PC-9 (cell line): ENCODE measurements around the gene PIK3CG. TPM values are rescaled to one million over a fixed set of nuclear protein-coding genes. Genes with fewer than 3 reads are reported as not detected.

ENCODE experiments used
- BruUV-seq: library from RNA; stranded (reverse); fragments of 400-500 nt; replicated peaks from 2 replicates; lab custom pipeline; 2021; lab: Mats Ljungman, UMichigan
- CTCF ChIA-PET: fragments of 300-600 bp; sonication (Branson Sonifier 250); formaldehyde crosslinking; loops from one replicate; lab custom pipeline; 2022; ENCODE audit warnings: antibody characterized with exemption; lab: Charles Lee
- POLR2A ChIA-PET: fragments of 300-600 bp; sonication (Branson Sonifier 250); formaldehyde crosslinking; loops from one replicate; lab custom pipeline; 2022; ENCODE audit warnings: antibody characterized with exemption; ENCODE audit not compliant: unreplicated experiment; lab: Charles Lee
- DNase-seq, 2 experiments: peaks; one replicate each; pipeline versions ENCODE4 v3.0.0 to v3.0.0-alpha.2; 2015 to 2022; ENCODE audit warnings: mixed read lengths in 1 of 2
- H2AFZ ChIP-seq: fragments of 200-600 bp; sonication (generic); 2 replicates; pipeline ENCODE4 v1.8.1; 2017; ENCODE audit warnings: antibody characterized with exemption
- H3F3A ChIP-seq: fragments of 200-600 bp; sonication (generic); 2 replicates; pipeline ENCODE4 v1.8.1; 2017; ENCODE audit warnings: antibody characterized with exemption, mild to moderate bottlenecking, low read depth; ENCODE audit not compliant: insufficient read depth
- H3K27ac ChIP-seq: fragments of 200-600 bp; sonication (generic); 2 replicates; pipeline ENCODE4 v1.6.1; 2016; ENCODE audit warnings: mixed run types
- H3K27me3 ChIP-seq: fragments of 200-600 bp; sonication (generic); 2 replicates; pipeline ENCODE4 v1.6.1; 2016; ENCODE audit warnings: low read depth, mixed run types; ENCODE audit not compliant: insufficient read depth
- H3K36me3 ChIP-seq: fragments of 200-600 bp; sonication (generic); 2 replicates; pipeline ENCODE4 v1.6.1; 2016; ENCODE audit warnings: low read depth, mixed run types
- H3K4me1 ChIP-seq: fragments of 200-600 bp; sonication (generic); replicated peaks from 2 replicates; pipeline ENCODE4 v1.6.1; 2016; ENCODE audit warnings: mixed run types; ENCODE audit not compliant: insufficient read depth
- H3K4me2 ChIP-seq: fragments of 200-600 bp; sonication (generic); 2 replicates; pipeline ENCODE4 v1.6.1; 2017; ENCODE audit warnings: mixed run types
- H3K4me3 ChIP-seq: fragments of 200-600 bp; sonication (generic); 2 replicates; pipeline ENCODE4 v1.6.1; 2016; ENCODE audit warnings: mixed run types
- H3K79me2 ChIP-seq: fragments of 200-600 bp; sonication (generic); 2 replicates; pipeline ENCODE4 v1.6.1; 2017; ENCODE audit warnings: low read depth, mixed run types
- H3K9me2 ChIP-seq: fragments of 200-600 bp; sonication (generic); 2 replicates; pipeline ENCODE4 v1.8.1; 2017; ENCODE audit warnings: mild to moderate bottlenecking; ENCODE audit not compliant: insufficient read depth
- H3K9me3 ChIP-seq: fragments of 200-600 bp; sonication (generic); 2 replicates; pipeline ENCODE4 v1.8.1; 2016; ENCODE audit warnings: low read depth; ENCODE audit not compliant: insufficient read depth
- H4K20me1 ChIP-seq: fragments of 200-600 bp; sonication (generic); 2 replicates; pipeline ENCODE4 v1.8.1; 2017; ENCODE audit not compliant: insufficient read depth
- CTCF ChIP-seq: fragments of 200-600 bp; sonication (generic); conservative IDR thresholded peaks from 2 replicates; pipeline ENCODE4 v1.6.1; 2017; ENCODE audit warnings: mixed run types, antibody characterized with exemption, mild to moderate bottlenecking, moderate library complexity
- EZH2 ChIP-seq: fragments of 200-600 bp; sonication (generic); IDR thresholded peaks from 2 replicates; pipeline ENCODE4 v1.8.0; 2017; ENCODE audit warnings: antibody characterized with exemption, low read depth
- intact Hi-C: fragments of 100-400 bp; cut with micrococcal nuclease; formaldehyde crosslinking; loops from one replicate; pipeline ENCODE4 v1.10.0; 2022; ENCODE audit not compliant: unreplicated experiment
- total RNA-seq: library from RNA; stranded (reverse); gene quantifications from 2 replicates; pipeline ENCODE4 v1.2.3, GENCODE V29; 2021

Gene PIK3CG
- total RNA-seq, 1 experiment from 2014 or later: not detected

GRCh38 chr7:106819546-106819945 lies 45.5 kb upstream of the PIK3CG start:
- intact Hi-C loops: no loop called here
- ChIA-PET POLR2A (no interaction called here), CTCF (no interaction called here)

GRCh38 chr7:106820321-106821217 lies 44.5 kb upstream of the PIK3CG start:
- Histone ChIP-seq H3K9me3 (no peaks in the 10 kb centered on the region; the same call in 1 of the 2 replicates), H3K27ac (no peak overlapping the region), H3K4me3 (no peak overlapping the region), H3K79me2 (no peaks in the 10 kb centered on the region), H4K20me1 (no peaks in the 10 kb centered on the region), H3K9me2 (no peaks in the 10 kb centered on the region), H3K36me3 (no peaks in the 10 kb centered on the region), H3K27me3 (no peaks in the 10 kb centered on the region), H2AFZ (no peak overlapping the region), H3K4me1 (0 out of 2 replicates have a peak, but pooled peaks cover 10% of the 10 kb centered on the region), H3K4me2 (no peak overlapping the region), H3F3A (no peaks in the 10 kb centered on the region)
- no TSS peak for BruUV-seq
- TF ChIP-seq EZH2: no peak
- TF ChIP-seq CTCF: no peak
- intact Hi-C loops: no loop called here
- ChIA-PET POLR2A (no interaction called here), CTCF (no interaction called here)
- no peak for DNase-seq

More at GRCh38 chr7:106819546-106819945, 45.5 kb upstream of the PIK3CG start:
- Histone ChIP-seq H3K4me2 (no peak overlapping the region), H3F3A (no peaks in the 10 kb centered on the region), H2AFZ (no peak overlapping the region), H3K36me3 (no peaks in the 10 kb centered on the region), H3K79me2 (no peaks in the 10 kb centered on the region), H4K20me1 (no peaks in the 10 kb centered on the region), H3K27ac (no peak overlapping the region), H3K9me3 (no peaks in the 10 kb centered on the region; the same call in 1 of the 2 replicates), H3K27me3 (no peaks in the 10 kb centered on the region), H3K9me2 (no peaks in the 10 kb centered on the region; the same call in 1 of the 2 replicates), H3K4me1 (0 out of 2 replicates have a peak, but pooled peaks cover 5% of the 10 kb centered on the region), H3K4me3 (no peak overlapping the region)
- no peak for DNase-seq
- no TSS peak for BruUV-seq
- no peak for TF ChIP-seq EZH2
- TF ChIP-seq CTCF: no peak

DNA sequence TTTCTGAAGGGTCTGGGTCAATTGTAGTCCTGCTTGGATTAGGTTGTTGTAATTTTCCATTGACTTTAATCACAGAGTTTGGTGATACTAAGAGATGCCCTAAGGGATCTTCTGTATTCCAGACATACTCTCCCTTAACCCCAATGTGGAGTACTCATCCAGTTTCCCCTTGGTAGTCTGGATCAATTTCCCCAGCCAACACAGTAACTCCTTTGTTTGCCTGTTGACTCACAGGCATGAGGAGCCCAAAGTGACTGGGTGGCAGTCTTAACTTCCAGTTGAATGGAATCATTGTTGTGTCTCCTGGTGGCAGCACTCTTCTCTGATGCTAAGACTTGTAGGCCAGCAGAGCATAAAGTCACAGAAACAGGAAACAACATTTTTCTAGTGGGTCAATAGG lies 41.5 kb upstream of the PIK3CG start:
- no peak overlapping the region for H3K4me3 ChIP-seq
- no peaks in the 10 kb centered on the region for H3K27me3 ChIP-seq
- H3K27ac ChIP-seq: peak overlapping the region; percentile 60
- H3K4me1 ChIP-seq: 0 out of 2 replicates have a peak, but pooled peaks cover 10% of the 10 kb centered on the region
- no peaks in the 10 kb centered on the region for H3K79me2 ChIP-seq
- H3K9me3 ChIP-seq: no peaks in the 10 kb centered on the region; the same call in 1 of the 2 replicates
- no peaks in the 10 kb centered on the region for H3K36me3 ChIP-seq
- no peak overlapping the region for H3K4me2 ChIP-seq
- peak in 1 of 2 experiments; percentile 38 for DNase-seq
- H3K9me2 ChIP-seq: no peaks in the 10 kb centered on the region
- CTCF ChIA-PET: no interaction called here
- POLR2A ChIA-PET: no interaction called here
- intact Hi-C loops: no loop called here
- H2AFZ ChIP-seq: no peak overlapping the region
- TF ChIP-seq CTCF (no peak), EZH2 (no peak)
- no peaks in the 10 kb centered on the region for H3F3A ChIP-seq
- BruUV-seq: no TSS peak
- H4K20me1 ChIP-seq: no peaks in the 10 kb centered on the region
